Fibroblast of lung (primary cell): Measurements from ENCODE around the gene CCDC18.

Experiments used
- CTCF ChIP-seq, 2 donors: IDR thresholded peaks in 1 of 2; conservative IDR thresholded peaks in 1 of 2; 1 replicate in 1 of 2; 2 replicates in 1 of 2; pipeline ENCODE4 v1.5.1; 2011 to 2012; ENCODE audit warnings: low read length in 2 of 2, control low read depth in 1 of 2, inconsistent platforms in 1 of 2, low read depth in 1 of 2, mild to moderate bottlenecking in 1 of 2
- EZH2 ChIP-seq: IDR thresholded peaks from 2 replicates; pipeline ENCODE4 v1.5.1; 2012; ENCODE audit warnings: low read length, control low read depth, mild to moderate bottlenecking; ENCODE audit errors: missing control alignments

- TF ChIP-seq CTCF (conservative IDR thresholded peaks at IDR 0.05 in 1 of 2, IDR thresholded peaks at IDR 0.05 in 1 of 2; ENCODE audit: low read depth in 1 of 2, low read length in 2 of 2) (no peak), EZH2 (no peak)
Observed at GRCh38 chr1:93235261-93235660, 54.7 kb downstream of the CCDC18 start.
